Germinal center (tissue), 1 donor: ENCODE data around the gene RAB35.
"Not testable (repeated sequence)": the region's sequence is repeated elsewhere in the genome, so short reads cannot be mapped to it uniquely, and the experiment has no call there.

Source experiments
- DNase-seq: peaks from one replicate; pipeline ENCODE4 v3.0.0; 2012; ENCODE audit warnings: mixed read lengths, low spot score

Gene RAB35

GRCh38 chr12:120060717-120061116 lies 55.8 kb downstream of the RAB35 start:
- no peak for DNase-seq

- DNase-seq = no peak
These were observed 56.4 kb downstream of the RAB35 start for GRCh38 chr12:120060196-120060595.

- DNase-seq = no peak
These were observed 59.8 kb downstream of the RAB35 start for GRCh38 chr12:120056739-120057138.

DNA sequence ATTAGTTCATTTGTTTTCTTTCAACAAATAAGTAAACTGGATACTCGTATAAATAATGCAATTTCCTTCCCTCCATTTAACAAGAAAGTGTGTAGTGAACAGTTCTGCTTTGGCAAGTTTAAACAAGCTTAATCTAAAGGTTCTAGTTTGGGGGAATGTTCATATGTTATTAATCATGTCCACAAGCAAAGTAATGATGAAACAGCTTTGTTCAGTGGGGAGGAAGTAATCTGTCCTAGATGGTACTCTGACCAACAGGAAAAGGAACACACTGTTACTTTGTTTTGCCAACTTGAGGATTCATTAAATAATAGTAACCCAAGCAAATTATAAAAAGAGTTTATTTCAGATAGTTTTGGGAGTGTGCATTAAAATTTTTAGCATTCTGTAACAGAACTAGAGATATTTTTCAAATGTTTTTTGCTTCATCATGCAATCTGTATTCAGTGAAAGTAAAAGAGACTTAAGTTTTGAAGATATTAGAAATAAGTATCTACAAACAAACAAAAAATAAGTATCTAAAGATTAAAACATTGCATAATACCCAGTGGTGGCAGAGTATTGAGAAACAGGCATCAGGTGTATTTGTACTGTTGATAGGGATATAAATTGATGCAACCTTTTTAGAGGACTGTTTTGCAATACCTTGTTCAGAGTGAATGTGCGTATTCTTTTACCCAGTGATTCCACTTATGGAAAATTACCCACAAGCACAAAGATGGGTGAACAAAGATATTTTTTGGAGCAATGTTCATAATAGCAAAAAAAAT lies 61.1 kb downstream of the RAB35 start:
- DNase-seq = no peak

DNA sequence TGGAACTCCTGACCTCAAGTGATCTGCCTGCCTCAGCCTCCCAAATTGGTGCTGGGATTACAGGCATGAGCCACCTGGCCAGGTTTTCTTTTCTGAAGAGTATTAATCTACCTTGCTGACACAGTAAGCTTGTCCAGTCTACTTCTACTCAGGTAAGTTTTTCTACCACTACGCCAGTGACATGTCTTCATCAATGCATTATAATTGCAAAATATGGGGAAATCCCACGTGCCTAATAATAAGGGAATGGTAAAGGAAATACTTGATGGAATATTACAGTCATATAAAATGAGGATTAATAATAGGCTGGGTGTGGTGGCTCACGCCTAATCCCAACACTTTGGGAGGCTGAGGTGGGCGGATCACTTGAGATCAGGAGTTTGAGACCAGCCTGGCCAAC lies 62.3 kb downstream of the RAB35 start:
- DNase-seq = no peak

GRCh38 chr12:120051535-120051934 lies 65.0 kb downstream of the RAB35 start:
- DNase-seq = no peak

DNA sequence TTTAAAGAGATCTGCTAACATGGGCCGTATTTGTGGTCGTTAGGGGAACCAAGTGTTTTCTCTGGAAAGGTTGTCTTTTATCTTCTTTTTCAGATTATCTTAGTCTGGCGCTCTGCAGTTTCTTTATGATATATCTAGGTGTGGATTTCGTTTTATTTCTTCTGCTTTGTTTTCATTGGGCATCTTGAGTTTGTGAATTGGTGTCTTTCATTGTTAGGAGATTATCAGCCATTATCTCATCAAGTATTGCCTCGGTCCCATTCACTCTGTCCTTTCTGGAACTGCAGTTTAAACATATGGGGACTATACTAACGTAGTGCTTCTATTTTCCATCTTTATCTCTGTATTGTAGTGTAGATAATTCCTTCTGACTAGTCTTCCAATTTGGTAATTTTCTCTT lies 67.1 kb downstream of the RAB35 start:
- DNase-seq = no peak

DNA sequence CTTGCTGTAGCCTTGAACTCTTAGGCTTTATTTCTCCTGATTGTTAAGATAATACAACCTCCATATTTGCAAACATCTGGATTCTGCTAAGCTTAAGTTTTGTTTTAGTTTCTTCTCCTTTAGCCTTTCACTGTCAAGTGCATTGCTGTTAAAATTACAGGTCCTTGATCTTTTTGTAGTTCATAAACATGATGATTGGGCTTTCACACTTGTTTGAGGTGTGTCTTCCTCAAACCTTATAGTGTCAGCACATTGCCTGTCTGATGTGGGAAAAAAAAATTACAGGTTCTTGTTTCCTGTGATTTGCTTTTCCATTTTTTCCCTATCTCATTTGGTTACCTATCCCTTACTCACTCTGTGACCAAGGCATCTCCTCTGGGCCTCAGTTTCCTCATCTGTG lies 68.3 kb downstream of the RAB35 start:
- DNase-seq = no peak

- no peak for DNase-seq
These were observed 69.5 kb downstream of the RAB35 start for GRCh38 chr12:120047072-120047471.

GRCh38 chr12:120045367-120045766 lies 71.2 kb downstream of the RAB35 start:
- not testable (repeated sequence) for DNase-seq
